ENCODE data around the gene PEX10. TPM values are rescaled to one million over a fixed set of nuclear protein-coding genes. Genes with fewer than 3 reads are reported as not detected.

The PEX10 gene
- total and polyA plus RNA-seq, 4 donors: 6.2 to 16.4 (median 11.8) TPM

- WGBS: 95% methylated on average over 12 of the region's 12 CpGs
Measured at GRCh38 chr1:2409745-2410144, 2.6 kb downstream of the PEX10 start.

DNA sequence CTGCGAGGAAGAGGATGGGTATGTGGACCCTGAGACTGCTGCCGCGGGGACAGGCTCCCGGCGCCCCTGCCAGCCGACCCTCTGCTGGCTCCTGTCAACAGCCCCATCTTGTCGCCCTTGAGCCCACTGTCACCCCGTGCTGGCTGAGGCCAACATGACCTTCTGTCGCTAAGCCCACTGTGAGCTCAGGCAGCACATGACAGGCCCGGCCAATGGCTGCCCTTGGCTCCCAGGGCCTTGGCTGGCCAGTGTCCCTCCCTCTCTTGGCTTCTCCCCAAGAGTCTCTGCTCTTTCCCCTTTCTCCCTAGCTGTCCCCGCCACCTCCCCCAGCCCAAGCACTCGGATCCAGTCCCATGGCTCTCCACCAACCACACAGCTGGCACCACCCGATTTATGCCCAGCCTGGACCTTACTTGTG lies 3.5 kb downstream of the PEX10 start:
- Histone ChIP-seq H3K27ac (ENCODE audit: low read depth in 1 of 2, low read length in 2 of 2) (peak overlapping the region; percentile 4 to 25), H3K9me3 (ENCODE audit: control insufficient read depth in 4 of 4, low read length in 3 of 4) (no peaks in the 10 kb centered on the region), H3K9ac (ENCODE audit: low read depth in 1 of 2, low read length in 2 of 2) (no peak overlapping the region), H3K4me1 (ENCODE audit: control insufficient read depth in 4 of 4, insufficient read depth in 4 of 4, low read length in 3 of 4) (peaks cover 17 to 69% (median 57%) of the 10 kb centered on the region in 4 donors), H3K4me3 (ENCODE audit: low read depth in 1 of 3, low read length in 3 of 3) (no peak overlapping the region), H3K27me3 (ENCODE audit: control insufficient read depth in 4 of 4, insufficient read depth in 4 of 4, low read length in 3 of 4) (no peaks in the 10 kb centered on the region), H3K36me3 (ENCODE audit: control insufficient read depth in 4 of 4, insufficient read depth in 3 of 4, low read depth in 1 of 4, low read length in 3 of 4) (peaks cover 0 to 19% (median 11%) of the 10 kb centered on the region in 4 donors)
- TF ChIP-seq RAD21 (IDR thresholded peaks at IDR 0.05): no peak
- no peak for TF ChIP-seq HNF4G (IDR thresholded peaks at IDR 0.05)
- TF ChIP-seq RXRA (IDR thresholded peaks at IDR 0.05): peak in 1 of 2 donors; percentile 30
- no peak for TF ChIP-seq ZBTB33 (IDR thresholded peaks at IDR 0.05)
- no peak for DNase-seq (ENCODE audit: low spot score)
- WGBS: 44% methylated on average over 13 of the region's 13 CpGs

More at GRCh38 chr1:2409745-2410144, 2.6 kb downstream of the PEX10 start:
- Histone ChIP-seq H3K27ac (ENCODE audit: low read depth in 1 of 2, low read length in 2 of 2) (no peak overlapping the region), H3K9me3 (ENCODE audit: control insufficient read depth in 4 of 4, low read length in 3 of 4) (no peaks in the 10 kb centered on the region), H3K27me3 (ENCODE audit: control insufficient read depth in 4 of 4, insufficient read depth in 4 of 4, low read length in 3 of 4) (no peaks in the 10 kb centered on the region), H3K4me1 (ENCODE audit: control insufficient read depth in 4 of 4, insufficient read depth in 4 of 4, low read length in 3 of 4) (peaks cover 19 to 77% (median 64%) of the 10 kb centered on the region in 4 donors), H3K9ac (ENCODE audit: low read depth in 1 of 2, low read length in 2 of 2) (no peak overlapping the region), H3K4me3 (ENCODE audit: low read depth in 1 of 3, low read length in 3 of 3) (no peak overlapping the region), H3K36me3 (ENCODE audit: control insufficient read depth in 4 of 4, insufficient read depth in 3 of 4, low read depth in 1 of 4, low read length in 3 of 4) (peaks cover 0 to 12% (median 3%) of the 10 kb centered on the region in 4 donors)
- TF ChIP-seq, protein P1, sequence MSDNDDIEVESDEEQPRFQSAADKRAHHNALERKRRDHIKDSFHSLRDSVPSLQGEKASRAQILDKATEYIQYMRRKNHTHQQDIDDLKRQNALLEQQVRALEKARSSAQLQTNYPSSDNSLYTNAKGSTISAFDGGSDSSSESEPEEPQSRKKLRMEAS (IDR thresholded peaks at IDR 0.05): no peak
- TF ChIP-seq RAD21 (IDR thresholded peaks at IDR 0.05) (no peak), FOXA1 (IDR thresholded peaks at IDR 0.05) (no peak), ZBTB33 (IDR thresholded peaks at IDR 0.05) (no peak)
- DNase-seq (ENCODE audit: low spot score): no peak

DNA sequence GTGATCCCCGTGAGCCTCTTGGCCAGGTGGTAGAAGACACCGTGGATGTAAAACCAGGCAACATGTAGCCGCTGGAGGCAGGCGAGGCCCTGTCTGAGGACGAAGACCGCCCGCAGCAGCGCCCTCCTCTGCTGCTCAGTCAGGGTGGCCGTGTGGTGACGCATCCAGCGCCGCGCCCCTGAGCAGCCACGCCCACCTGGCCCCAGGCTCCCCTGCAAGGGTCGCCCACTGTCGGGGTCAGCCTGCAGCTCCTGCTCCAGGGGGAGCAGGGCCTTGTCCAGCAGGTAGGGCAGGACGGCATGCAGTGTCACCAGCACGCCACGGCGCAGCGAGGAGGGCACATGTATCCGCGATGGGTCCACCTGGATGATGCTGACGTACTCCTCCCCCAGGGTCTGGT lies 3.9 kb downstream of the PEX10 start:
- Histone ChIP-seq H3K9me3 (ENCODE audit: control insufficient read depth in 4 of 4, low read length in 3 of 4) (no peaks in the 10 kb centered on the region), H3K9ac (ENCODE audit: low read depth in 1 of 2, low read length in 2 of 2) (no peak overlapping the region), H3K27ac (ENCODE audit: low read depth in 1 of 2, low read length in 2 of 2) (peak overlapping the region in 1 of 2 donors; percentile 25), H3K36me3 (ENCODE audit: control insufficient read depth in 4 of 4, insufficient read depth in 3 of 4, low read depth in 1 of 4, low read length in 3 of 4) (peaks cover 0 to 22% (median 12%) of the 10 kb centered on the region in 4 donors), H3K4me1 (ENCODE audit: control insufficient read depth in 4 of 4, insufficient read depth in 4 of 4, low read length in 3 of 4) (peaks cover 13 to 65% (median 53%) of the 10 kb centered on the region in 4 donors), H3K27me3 (ENCODE audit: control insufficient read depth in 4 of 4, insufficient read depth in 4 of 4, low read length in 3 of 4) (no peaks in the 10 kb centered on the region), H3K4me3 (ENCODE audit: low read depth in 1 of 3, low read length in 3 of 3) (no peak overlapping the region)
- 81% methylated on average over 24 of the region's 24 CpGs for WGBS
- TF ChIP-seq TAF1 (conservative IDR thresholded peaks at IDR 0.05): no peak
- no peak for TF ChIP-seq RXRA (IDR thresholded peaks at IDR 0.05)
- TF ChIP-seq HNF4A (conservative IDR thresholded peaks at IDR 0.05): no peak
- TF ChIP-seq, protein P1 (IDR thresholded peaks at IDR 0.05): no peak
- TF ChIP-seq HNF4G (IDR thresholded peaks at IDR 0.05): no peak
- TF ChIP-seq EGR1 (IDR thresholded peaks at IDR 0.05; ENCODE audit: low read depth in 2 of 2): no peak
- no peak for TF ChIP-seq NR2F2 (IDR thresholded peaks at IDR 0.05)
- no peak for TF ChIP-seq YY1 (IDR thresholded peaks at IDR 0.05)
- TF ChIP-seq JUND (IDR thresholded peaks at IDR 0.05): no peak
- no peak for TF ChIP-seq GABPA (IDR thresholded peaks at IDR 0.05 in 1 of 2, conservative IDR thresholded peaks at IDR 0.05 in 1 of 2)
- no peak for TF ChIP-seq CTCF (IDR thresholded peaks at IDR 0.05; ENCODE audit: low read depth, low read length, missing input control)
- TF ChIP-seq, protein P2, sequence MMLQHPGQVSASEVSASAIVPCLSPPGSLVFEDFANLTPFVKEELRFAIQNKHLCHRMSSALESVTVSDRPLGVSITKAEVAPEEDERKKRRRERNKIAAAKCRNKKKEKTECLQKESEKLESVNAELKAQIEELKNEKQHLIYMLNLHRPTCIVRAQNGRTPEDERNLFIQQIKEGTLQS (IDR thresholded peaks at IDR 0.05): no peak
- no peak for TF ChIP-seq FOXA1 (IDR thresholded peaks at IDR 0.05)
- no peak for TF ChIP-seq FOXA2 (IDR thresholded peaks at IDR 0.05)
- no peak for TF ChIP-seq REST (IDR thresholded peaks at IDR 0.05)
- TF ChIP-seq RAD21 (IDR thresholded peaks at IDR 0.05): no peak
- DNase-seq (ENCODE audit: low spot score): no peak
